GM21423 (cell line): Measurements from ENCODE around the gene SUSD1.

Experiments
- ATAC-seq: cut with Tn5 transposase; IDR thresholded peaks from one replicate; pipeline ENCODE4 v1.9.1; 2021; ENCODE audit warnings: mild to moderate bottlenecking, moderate library complexity; ENCODE audit not compliant: unreplicated experiment

SUSD1 gene

DNA sequence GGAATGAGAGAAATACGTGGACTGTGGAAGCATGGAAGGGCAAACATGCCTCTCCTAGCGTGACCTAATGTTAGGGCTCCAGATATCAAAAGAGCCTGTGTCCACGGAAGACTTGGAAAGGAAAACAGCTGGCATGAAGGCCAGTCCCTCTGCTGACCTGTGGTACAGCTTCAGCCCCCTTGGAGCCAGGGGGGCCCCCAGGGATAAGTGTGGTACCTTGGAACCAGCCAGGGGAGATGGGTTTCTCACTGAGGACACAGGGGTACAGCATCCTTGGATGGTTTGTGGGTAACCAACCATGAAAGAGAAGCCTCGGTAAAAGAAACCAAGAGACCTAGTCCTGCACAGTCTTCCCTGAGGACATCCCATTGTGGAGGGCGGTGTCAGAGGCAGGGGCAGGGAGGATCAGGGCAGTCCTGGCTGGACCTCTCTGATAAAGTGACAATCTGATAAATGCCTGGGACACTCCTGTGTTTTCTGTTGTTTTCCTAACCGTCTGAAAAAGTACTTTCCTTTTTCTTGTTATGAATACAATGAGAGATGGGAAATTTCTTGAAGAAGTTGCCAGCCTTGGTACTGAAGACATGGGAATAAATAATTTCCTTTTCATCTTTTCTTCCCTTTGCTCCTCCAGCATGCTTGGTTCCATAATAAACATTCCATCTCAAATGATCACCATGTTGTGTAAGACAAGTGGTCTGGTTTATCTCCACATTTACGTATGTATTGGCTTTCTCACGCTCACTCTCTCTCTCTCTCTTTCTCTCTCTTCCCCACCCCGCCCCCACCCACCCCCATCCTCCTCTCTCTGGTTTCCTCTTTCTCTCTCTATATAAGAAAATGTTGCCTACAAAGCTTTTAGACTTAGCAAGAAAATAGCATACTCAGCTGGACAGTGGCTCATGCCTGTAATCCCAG lies 102.1 kb downstream of the SUSD1 start:
- ATAC-seq = no peak

DNA sequence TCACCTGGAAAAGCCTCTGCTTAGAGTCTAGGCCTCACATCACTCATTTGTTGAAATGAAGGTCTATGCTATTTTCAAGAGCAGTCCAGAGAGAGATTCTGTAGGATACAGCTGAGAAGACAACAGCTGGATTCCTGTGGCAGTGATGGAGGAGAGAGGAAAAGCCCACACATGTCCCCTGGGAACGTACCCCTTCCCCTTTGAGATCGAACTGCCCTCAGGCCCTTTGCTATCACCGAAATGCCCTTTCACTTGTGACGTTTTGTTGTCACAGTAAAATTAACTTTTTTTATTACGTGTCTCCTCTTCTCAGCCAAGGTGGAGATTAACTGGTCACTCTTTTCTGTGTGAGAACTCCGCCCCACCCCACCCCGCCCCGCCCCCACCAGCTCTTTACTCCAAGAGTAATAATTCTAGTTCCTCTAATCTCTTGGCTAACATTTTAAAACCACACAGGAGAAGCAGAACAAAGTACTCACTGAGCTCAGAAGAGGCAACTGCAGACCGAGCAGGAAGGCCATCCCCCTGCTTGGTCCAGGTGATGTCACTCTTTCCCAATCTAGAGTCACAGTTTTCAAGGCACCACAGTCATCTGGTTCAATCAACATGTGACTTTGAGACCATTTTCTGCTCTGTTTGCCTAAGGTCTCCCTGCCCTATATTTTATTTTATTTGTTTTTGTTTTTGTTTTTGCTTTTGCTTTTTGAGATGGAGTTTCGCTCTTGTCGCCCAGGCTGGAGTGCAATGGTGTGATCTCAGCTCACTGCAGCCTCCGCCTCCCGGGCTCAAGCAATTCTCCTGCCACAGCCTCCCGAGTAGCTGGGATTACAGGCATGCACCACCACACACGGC lies 105.6 kb downstream of the SUSD1 start:
- ATAC-seq = peak; percentile 63

DNA sequence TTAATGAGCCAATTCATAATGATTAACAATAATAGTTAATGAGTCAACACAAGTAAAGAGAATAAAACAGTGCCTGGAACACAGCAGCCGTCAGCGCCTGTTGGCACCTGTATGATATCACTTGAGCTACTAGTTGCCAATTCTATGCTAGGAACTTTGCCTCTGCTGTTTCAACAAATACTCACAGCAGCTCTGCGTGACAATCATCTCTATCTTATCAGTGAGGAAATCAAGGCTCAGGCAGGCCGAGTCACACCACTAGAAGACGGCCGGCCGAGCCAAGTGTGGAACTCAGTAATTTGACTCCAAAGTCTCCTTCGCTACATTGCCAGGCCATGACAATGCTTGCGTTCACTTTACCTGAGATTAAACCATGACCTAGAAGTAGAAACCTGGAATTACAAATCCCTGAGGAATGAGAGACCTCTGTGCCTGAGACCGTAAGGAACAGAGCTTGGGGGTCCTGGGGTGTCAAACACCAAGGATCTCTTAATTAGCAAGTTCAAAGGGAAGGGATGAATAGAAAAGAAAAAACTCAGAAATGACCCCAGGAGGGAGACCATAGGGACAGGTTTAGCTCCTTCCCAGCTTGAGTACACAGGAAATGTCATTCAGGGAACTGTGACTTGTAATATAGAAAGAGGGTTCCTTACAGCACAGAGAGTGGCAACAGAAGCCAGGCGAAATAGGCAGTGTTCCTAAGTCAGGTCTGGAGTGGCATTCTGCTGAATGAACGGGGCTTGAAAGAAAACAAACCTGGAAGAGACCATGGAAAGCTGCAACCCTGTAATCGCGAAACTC lies 109.1 kb downstream of the SUSD1 start:
- no peak for ATAC-seq

DNA sequence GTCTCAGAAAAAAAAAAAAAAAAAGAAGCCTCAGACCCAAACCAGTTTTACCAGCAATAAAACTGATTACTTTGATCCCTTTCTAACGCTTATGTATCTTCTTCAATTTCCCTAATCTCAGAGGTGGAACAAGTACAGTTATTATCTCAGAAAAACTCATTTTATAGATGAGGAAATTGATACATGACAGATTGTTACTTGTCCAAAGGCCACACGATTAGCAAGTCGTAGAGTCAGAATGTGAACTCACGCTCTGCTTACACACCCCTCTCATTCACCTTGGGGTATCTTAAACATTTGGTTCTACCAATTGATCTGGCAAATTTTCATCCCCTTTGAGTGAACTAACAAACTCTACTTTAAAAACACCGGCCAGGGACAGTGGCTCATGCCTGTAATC lies 110.2 kb downstream of the SUSD1 start:
- no peak for ATAC-seq

DNA sequence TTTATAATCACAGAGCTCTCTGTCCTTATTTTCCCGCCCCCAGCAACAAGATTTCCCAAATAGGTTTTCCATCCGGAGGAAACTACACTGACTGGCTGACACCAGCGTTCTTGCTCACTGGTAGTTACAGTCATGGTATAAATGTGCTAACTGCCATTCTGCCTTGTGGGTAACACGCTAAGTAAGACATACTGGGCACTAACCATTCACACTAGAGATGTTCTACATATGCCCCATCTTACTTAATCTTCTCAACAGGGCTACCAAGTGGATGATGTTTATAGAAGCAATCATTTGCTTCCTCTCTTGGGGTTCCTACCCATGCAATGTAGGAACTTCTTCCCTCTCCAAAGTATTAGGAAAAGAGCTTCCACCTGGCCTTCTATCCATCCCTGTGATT lies 111.5 kb downstream of the SUSD1 start:
- ATAC-seq = no peak

DNA sequence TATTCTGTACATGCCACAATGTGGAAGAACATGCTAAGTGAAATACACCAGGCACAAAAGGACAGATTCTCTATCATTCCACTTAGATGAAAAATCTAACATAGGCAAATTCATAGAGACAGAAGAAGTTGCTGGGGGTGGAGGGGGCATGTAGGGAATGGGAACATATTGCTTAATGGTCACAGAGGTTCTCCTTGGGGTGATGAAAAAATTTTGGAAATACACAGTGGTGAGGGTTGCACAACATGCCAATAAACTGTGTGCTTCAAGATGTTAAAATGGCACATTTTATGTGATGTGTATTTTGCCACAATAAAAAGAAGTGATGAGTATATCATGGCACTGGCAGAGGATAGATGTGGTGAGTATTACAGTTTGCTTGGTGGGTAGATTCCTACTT lies 111.9 kb downstream of the SUSD1 start:
- no peak for ATAC-seq

DNA sequence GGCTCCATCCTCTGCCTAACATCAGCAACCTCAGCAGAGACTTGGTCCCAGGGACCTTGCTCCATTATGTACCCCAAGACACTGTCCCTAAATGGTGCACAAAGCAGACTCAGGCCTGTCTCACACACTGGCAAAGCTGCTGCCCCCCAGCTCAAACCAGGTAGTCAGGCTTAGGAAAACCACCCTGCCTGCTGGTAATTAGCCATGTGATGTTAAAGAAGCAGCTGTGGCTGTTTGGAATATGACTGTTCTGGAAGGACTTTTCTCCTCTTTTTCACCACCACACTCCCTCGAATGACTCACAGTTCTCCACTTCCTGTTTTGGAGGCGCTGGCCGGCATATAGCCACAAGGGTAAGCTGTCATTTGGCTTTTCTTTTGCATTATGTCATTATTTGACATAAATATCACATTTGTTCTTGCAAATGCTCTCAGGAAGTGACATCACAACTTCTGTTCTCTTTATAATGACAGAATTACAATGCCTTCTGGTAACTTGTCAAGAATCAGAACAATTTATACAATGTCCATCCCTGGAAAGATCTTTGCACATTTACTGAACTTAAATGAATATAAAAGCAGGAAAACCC lies 113.9 kb downstream of the SUSD1 start:
- ATAC-seq = peak; percentile 72

DNA sequence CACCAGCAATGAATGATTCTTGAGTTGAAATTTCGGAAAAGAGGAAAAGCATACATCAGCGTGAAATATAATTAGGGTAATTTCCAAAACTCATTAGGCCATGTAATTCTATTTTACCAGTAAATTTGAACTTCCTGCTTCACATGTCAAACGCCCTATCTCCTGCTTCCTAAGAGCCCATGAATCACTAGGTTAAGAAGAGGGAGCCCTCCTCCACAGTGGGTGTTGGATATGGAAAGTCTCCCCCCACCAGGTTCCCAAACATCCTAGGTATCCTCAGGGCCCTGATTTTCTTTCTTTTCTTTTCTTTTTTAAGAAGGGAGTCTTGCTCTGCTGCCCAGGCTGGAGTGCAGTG lies 115.2 kb downstream of the SUSD1 start:
- ATAC-seq = no peak

DNA sequence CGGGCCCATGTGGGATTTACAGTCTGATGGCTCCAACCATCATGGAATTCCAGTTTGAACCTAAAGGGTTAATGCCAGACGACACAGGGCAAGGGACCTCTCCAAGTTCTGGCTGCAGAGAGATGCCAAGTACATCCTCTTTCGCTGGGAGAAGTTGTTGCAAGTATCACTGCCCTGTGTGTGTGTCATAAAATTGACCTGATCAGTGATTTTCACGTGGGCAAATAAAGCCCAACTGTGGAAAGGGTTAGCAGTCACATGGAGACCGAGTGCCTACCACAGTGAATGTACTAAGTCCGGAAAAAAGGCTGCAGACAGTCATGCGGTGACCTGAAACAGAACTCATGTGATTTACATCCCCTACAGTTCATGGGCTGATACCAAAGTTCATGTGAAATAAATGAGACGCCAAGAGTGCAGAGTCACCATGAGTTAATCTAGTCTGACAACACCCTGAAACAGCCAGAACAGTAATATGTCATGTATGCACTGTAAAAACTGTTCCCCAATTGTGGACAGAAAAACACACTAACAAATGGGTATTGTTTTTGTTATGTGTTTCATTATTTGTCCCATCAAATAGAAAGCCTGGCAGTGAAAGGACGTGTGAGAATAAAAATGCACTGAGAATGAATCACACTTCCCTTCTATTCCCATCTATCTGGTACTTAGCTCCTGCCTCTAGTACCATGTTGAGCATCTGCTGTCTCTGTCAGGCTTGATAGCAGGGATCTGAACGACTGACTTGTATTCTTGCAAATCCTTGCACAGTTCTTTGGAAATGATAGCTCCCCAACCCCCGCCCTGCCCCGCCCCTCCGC lies 115.7 kb downstream of the SUSD1 start:
- peak; percentile 50 for ATAC-seq

DNA sequence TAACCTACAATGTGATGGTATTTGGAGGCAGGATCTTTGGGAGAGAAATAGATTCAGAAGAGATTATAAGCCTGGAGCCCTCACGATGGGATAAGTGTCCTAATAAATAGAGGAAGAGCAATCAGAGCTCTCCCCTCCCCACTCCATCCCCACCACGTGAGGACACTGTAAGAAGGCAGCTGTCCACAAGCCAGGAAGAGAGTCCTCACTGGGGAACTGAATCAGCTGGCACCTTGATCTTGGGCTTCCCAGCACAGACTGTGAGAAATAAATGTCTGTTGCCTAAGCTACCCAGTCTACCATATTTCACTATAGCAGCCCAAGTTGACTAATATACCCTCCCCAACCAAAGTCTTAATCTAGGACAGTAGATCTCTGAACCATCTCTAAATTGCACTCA lies 118.1 kb downstream of the SUSD1 start:
- no peak for ATAC-seq

DNA sequence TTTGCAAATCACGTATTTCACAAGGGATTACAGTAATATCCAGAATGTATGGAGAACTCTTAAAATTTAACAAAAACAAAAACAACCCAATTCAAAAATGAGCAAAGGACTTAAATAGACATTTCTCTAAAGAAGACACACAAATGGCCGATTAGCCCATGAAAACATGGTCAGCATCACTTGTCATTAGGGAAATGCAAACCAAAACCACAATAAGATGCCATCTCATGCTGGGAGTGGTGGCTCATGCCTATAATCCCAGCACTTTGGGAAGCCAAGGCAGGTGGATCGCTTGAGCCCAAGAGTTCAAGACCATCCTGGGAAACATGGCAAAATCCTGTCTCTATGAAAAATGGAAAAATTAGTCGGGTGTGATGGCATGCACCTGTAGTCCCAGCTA lies 120.2 kb downstream of the SUSD1 start:
- no peak for ATAC-seq

DNA sequence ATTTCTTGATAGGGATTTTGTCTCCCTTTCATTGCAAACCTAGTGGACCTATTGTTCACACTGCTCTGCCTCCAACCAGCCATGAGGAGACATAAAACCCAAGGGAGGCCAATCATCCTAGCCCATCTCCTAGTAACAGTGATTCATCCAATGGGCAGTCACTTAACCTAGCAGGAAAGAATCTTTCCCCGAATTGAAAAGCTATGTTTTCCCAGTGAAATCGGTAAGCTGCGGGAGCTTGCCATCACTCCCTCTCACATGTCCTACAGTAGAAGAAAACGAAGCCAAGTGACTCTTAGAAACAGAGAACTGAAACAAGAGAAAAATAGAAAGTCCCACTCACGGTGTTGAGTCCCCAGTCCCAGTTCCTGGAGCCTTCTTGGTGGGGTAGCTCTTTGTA lies 123.3 kb downstream of the SUSD1 start:
- ATAC-seq = peak; percentile 49

DNA sequence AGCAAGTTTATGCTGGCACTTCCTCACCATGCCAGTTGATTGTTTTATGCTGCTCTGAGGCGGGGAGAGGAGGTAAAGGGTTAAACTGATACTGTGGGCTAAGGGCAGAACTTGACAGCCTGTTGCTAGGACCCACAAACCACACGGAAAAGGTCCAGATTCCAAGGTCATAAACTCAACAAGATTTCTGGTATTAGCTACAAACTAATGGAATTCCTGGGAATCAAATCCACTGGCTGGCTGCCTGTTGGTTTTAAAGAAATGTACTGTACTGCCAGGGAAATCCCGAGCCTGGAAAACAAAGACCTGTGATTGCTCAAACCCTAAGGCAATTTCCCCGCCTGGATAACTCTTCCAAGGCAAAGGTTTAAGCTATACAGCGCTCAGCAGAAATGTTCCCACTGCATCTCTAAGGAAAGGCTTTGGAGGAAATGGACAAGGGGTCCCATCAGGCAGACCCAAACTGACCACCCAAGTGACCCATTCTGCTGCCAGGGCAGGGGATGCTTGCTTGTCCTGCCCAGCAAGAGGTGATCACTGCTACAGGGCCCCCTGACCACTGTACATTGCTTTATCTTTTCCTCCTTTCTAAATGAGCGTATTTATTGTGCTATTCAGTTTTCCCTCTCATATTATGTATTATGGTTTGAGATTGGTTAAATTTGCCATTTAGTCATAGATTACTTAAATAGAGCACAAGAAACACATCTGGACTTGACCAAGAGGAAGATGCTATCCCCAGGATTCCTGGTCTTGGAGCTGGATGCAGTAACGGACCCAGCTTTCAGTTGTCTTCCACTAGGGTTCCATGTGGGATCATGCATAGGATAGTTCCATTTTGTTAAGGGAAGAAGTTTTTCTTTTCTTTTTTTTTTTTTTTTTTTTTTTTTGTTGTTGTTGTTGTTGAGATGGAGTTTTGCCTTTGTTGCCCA lies 124.3 kb downstream of the SUSD1 start:
- ATAC-seq = no peak

DNA sequence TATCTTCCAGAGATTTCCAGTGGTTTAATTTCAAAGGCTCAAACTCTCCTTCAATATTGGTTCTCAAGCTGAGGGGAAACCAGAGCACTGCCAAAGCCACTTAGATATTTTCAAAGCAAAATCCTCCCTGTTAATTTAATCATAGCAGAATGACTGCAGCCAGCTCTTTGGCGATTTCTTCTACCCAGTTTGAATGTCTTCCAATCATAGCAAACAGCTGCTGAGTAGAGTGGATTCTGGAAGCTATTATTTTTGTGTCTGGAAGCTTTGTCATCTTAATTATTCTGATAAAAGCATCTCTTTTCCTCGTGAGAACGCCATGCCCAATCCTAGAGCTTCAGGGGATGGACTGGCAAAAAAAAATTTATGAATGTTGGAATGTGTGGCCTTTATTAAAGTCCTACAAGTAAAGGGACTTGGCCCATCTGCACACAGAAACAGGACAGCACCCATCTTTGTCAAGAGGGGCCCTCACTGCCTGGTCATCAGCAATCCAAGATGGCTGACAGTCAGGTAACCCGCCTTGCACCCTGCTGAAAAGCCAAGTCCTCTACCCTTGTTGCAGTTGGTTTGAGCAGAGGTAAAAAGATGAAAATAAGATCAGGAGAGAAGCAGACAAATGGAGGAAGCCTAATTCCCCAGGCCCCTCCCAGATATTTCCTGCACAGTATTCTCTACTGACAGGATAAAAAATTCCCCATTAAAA lies 125.1 kb downstream of the SUSD1 start:
- no peak for ATAC-seq

DNA sequence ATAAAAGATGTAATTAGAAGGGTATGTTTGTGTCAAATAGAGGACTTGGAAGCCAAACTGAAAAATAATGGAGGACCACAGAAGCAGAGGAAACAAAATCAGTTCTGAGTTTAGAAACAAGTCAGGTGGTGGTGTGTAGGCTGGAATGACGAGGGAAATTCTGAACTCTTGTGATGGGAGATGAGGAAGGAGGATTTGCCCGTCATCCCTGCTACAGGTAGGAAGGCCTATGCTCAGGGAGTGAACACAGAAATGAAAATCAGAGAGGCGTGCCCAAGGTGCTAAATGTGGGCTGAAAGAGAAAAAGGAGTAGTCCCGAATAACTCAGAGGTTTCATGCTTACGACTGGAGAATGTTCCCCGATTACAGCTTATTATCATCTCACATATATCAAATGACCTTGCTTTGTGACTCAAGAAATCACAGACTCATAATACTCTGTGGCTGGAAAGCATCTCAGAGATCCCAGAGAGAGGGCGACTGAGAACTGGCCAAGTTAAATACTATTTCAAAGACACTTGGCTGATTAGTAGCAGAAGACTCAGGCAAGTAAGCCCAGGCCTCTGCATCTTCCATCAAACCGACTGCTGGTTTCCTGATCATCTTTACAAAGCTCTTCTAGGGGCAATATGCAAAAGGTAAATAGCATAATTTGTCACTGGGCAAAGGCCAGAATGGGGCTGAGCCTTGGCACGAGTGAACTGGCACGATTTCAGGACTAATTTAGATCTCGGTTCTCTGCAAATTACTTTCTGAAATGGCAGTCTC lies 126.0 kb downstream of the SUSD1 start:
- ATAC-seq = no peak

DNA sequence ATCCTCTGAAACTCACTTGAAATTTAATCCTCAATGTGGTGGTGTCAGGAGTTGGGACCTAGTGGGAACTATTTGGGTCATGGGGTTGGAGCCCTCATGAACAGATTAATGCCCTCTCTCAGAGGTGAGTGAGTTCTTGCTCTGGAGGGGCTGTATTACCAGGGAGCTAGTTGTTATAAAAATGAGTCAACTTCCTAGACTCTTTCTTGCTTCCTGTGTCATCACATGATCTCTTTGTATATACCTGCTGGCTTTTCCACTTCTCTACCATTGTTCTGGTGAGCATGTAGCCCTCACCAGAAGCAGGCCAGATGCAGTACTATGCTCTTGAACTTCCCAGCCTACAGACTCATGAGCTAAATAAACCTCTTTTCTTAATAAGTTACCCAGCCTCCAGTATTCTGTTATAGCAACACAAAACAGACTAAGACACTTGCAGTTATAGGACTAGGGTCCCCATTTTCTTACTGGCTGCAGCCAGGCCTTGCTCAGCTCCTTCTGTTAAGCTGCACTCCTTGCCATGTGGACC lies 127.5 kb downstream of the SUSD1 start:
- ATAC-seq = no peak

DNA sequence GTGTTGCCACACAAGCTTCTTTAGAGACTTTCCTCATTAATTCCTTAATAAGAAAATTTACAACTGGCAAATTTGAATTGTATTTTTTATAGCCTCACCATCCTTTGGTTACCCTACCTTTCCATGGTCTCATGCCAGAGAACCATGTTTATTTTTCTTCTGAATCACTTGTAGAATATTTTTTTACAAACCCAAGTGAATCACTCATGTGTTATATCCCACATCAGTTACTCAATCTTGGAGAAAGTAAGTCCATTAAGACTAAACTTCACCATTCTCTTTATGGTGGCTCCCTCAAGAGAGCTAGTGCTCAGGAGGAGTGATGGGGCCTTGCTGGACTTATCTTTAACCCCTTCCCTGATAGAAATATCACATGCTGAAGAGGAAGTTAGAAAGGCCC lies 128.9 kb downstream of the SUSD1 start:
- ATAC-seq = no peak
